ENCODE data around the gene CNIH1.
"Not testable (repeated sequence)": the region's sequence is repeated elsewhere in the genome, so short reads cannot be mapped to it uniquely, and the experiment has no call there.

The CNIH1 gene

DNA sequence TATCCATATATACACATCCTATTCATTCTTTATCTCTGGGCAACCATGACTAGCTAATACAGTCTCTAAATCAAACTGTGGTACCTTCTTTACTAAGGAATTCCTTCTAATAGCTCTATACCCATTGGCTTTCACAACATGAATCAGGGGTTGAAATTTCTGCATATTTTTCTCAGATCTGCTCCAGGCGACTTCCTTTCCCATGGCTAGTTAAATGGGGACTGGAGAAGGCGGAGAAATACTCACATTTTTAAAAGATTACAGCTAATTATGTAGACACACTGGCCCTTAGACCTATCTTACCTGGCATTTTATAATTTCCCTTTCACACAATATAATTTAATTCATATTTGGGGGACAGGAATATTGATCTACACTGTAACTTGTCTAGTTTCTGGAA lies 45.5 kb downstream of the CNIH1 start:
- peaks cover 11% of the 10 kb centered on the region for H3K79me2 ChIP-seq (ENCODE audit: low read length)
- H3K4me2 ChIP-seq (ENCODE audit: low read depth, low read length), result no peak overlapping the region
- H3K36me3 ChIP-seq (replicated peaks; ENCODE audit: insufficient read depth, low read length), result no peaks in the 10 kb centered on the region
- H4K20me1 ChIP-seq (ENCODE audit: insufficient read depth, low read length), result no peaks in the 10 kb centered on the region
- H2AFZ ChIP-seq (ENCODE audit: low read length), result no peak overlapping the region
- no peaks in the 10 kb centered on the region for H3K9me3 ChIP-seq (replicated peaks; ENCODE audit: insufficient read depth, low read length)
- DNase-seq, result no peak
- H3K4me1 ChIP-seq (ENCODE audit: low read length), result no peaks in the 10 kb centered on the region
- H3K4me3 ChIP-seq (ENCODE audit: low read length), result no peak overlapping the region
- no peak overlapping the region for H3K27ac ChIP-seq (ENCODE audit: low read length)
- H3F3A ChIP-seq (ENCODE audit: insufficient read depth, low read length), result no peaks in the 10 kb centered on the region
- no peaks in the 10 kb centered on the region for H3K27me3 ChIP-seq (replicated peaks; ENCODE audit: insufficient read depth, low read length)
- TF ChIP-seq EZH2phosphoT487 (IDR thresholded peaks at IDR 0.05; ENCODE audit: low read length) (no peak), EZH2 (optimal IDR thresholded peaks at IDR 0.05; ENCODE audit: low read depth, low read length) (no peak)
- TF ChIP-seq, protein P1, sequence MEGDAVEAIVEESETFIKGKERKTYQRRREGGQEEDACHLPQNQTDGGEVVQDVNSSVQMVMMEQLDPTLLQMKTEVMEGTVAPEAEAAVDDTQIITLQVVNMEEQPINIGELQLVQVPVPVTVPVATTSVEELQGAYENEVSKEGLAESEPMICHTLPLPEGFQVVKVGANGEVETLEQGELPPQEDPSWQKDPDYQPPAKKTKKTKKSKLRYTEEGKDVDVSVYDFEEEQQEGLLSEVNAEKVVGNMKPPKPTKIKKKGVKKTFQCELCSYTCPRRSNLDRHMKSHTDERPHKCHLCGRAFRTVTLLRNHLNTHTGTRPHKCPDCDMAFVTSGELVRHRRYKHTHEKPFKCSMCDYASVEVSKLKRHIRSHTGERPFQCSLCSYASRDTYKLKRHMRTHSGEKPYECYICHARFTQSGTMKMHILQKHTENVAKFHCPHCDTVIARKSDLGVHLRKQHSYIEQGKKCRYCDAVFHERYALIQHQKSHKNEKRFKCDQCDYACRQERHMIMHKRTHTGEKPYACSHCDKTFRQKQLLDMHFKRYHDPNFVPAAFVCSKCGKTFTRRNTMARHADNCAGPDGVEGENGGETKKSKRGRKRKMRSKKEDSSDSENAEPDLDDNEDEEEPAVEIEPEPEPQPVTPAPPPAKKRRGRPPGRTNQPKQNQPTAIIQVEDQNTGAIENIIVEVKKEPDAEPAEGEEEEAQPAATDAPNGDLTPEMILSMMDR (IDR thresholded peaks at IDR 0.05; ENCODE audit: low read length), result no peak
- H3K9me2 ChIP-seq (replicated peaks; ENCODE audit: insufficient read depth, low read length), result no peaks in the 10 kb centered on the region
- no peak overlapping the region for H3K9ac ChIP-seq (ENCODE audit: low read length)

DNA sequence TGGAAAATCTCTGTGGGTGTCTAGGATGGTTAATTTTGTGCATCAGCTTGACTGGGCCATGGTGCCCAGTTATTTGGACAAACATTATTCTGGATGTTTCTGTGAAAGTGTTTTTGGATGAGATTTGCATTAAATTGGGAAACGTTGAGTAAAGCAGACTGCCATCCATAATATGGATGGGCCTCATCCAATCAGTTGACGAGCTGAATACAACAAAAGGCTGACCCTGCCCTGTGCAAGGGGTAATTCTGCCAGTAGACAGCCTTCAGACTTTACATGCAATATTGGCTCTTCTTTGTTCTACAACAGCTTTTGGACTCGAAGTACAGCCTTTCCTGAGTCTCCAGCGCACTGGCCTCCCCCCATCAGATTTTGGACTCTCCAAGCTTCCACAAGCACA lies 45.9 kb downstream of the CNIH1 start:
- Histone ChIP-seq H3K4me3 (ENCODE audit: low read length) (no peak overlapping the region), H4K20me1 (ENCODE audit: insufficient read depth, low read length) (no peaks in the 10 kb centered on the region), H3K27ac (ENCODE audit: low read length) (no peak overlapping the region), H3K4me2 (ENCODE audit: low read depth, low read length) (no peak overlapping the region), H3K4me1 (ENCODE audit: low read length) (no peaks in the 10 kb centered on the region), H3K9me2 (replicated peaks; ENCODE audit: insufficient read depth, low read length) (no peaks in the 10 kb centered on the region), H3K36me3 (replicated peaks; ENCODE audit: insufficient read depth, low read length) (no peaks in the 10 kb centered on the region), H3K9me3 (replicated peaks; ENCODE audit: insufficient read depth, low read length) (no peaks in the 10 kb centered on the region), H2AFZ (ENCODE audit: low read length) (no peak overlapping the region), H3K9ac (ENCODE audit: low read length) (no peak overlapping the region), H3F3A (ENCODE audit: insufficient read depth, low read length) (no peaks in the 10 kb centered on the region), H3K79me2 (ENCODE audit: low read length) (peaks cover 11% of the 10 kb centered on the region), H3K27me3 (replicated peaks; ENCODE audit: insufficient read depth, low read length) (no peaks in the 10 kb centered on the region)
- TF ChIP-seq, protein P1 (IDR thresholded peaks at IDR 0.05; ENCODE audit: low read length), result no peak
- no peak for TF ChIP-seq EZH2phosphoT487 (IDR thresholded peaks at IDR 0.05; ENCODE audit: low read length)
- no peak for TF ChIP-seq EZH2 (optimal IDR thresholded peaks at IDR 0.05; ENCODE audit: low read depth, low read length)
- no peak for DNase-seq

DNA sequence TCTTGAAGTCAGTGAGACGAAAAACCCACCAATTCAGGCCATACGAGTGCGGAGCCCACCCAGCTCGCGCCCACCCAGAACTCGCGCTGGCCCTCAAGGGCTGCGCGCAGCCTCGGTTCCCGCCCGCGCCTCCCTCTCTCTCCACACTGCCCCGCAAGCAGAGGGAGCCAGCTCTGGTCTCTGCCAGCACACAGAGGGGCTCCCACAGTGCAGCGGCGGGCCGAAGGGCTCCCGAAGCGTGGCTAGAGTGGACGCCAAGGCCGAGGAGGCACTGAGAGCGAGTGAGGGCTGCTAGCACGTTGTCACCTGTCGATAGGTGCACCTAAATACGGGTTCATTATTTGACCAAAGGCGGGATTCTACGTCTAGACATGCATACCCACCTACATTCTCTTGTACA lies 46.6 kb downstream of the CNIH1 start:
- H3K4me2 ChIP-seq (ENCODE audit: low read depth, low read length), result no peak overlapping the region
- no peaks in the 10 kb centered on the region for H3K4me1 ChIP-seq (ENCODE audit: low read length)
- H3K36me3 ChIP-seq (replicated peaks; ENCODE audit: insufficient read depth, low read length), result no peaks in the 10 kb centered on the region
- H3K4me3 ChIP-seq (ENCODE audit: low read length), result no peak overlapping the region
- H3K9me2 ChIP-seq (replicated peaks; ENCODE audit: insufficient read depth, low read length), result no peaks in the 10 kb centered on the region
- H3K9me3 ChIP-seq (replicated peaks; ENCODE audit: insufficient read depth, low read length), result no peaks in the 10 kb centered on the region
- no peak overlapping the region for H3K27ac ChIP-seq (ENCODE audit: low read length)
- no peak overlapping the region for H3K9ac ChIP-seq (ENCODE audit: low read length)
- H3K27me3 ChIP-seq (replicated peaks; ENCODE audit: insufficient read depth, low read length), result no peaks in the 10 kb centered on the region
- no peak for DNase-seq
- H3K79me2 ChIP-seq (ENCODE audit: low read length), result peaks cover 11% of the 10 kb centered on the region
- no peaks in the 10 kb centered on the region for H4K20me1 ChIP-seq (ENCODE audit: insufficient read depth, low read length)
- TF ChIP-seq, protein P1 (IDR thresholded peaks at IDR 0.05; ENCODE audit: low read length), result no peak
- no peak for TF ChIP-seq EZH2phosphoT487 (IDR thresholded peaks at IDR 0.05; ENCODE audit: low read length)
- no peak for TF ChIP-seq EZH2 (optimal IDR thresholded peaks at IDR 0.05; ENCODE audit: low read depth, low read length)
- H3F3A ChIP-seq (ENCODE audit: insufficient read depth, low read length), result no peaks in the 10 kb centered on the region
- H2AFZ ChIP-seq (ENCODE audit: low read length), result no peak overlapping the region

DNA sequence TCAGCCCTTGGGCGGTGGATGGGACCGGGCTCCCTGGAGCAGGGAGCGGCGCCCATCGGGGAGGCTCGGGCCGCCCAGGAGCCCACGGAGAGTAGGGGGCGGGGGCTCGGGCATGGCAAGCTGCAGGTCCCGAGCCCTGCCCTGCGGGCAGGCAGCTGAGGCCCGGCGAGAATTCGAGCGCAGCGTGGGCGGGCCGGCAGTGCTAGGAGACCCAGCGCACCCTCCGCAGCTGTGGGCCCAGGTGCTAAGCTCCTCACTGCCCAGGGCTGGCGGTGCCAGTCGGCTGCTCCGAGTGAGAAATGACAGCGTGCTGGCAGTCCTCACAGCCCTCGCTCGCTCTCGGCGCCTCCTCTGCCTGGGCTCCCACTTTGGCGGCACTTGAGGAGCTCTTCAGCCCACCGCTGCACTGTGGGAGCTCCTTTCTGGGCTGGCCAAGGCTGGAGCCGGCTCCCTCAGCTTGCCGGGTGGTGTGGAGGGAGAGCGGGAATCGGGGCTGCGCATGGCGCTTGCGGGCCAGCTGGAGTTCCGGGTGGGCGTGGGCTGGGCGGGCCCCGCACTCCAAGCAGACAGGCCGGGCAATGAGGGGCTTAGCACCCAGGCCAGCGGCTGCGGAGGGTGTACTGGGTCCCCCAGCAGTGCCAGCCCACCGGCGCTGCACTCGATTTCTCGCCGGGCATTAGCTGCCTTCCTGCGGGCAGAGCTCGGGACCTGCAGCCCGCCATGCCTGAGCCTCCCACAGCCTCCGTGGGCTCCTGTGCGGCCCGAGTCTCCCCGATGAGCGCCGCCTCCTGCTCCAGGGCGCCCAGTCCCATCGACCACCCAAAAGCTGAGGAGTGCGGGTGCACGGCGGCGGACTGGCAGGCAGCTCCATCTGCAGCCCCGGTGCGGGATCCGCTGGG lies 47.9 kb downstream of the CNIH1 start:
- not testable (repeated sequence) for H3K79me2 ChIP-seq (ENCODE audit: low read length); H3K9ac ChIP-seq (ENCODE audit: low read length); H3K4me1 ChIP-seq (ENCODE audit: low read length); H3K4me3 ChIP-seq (ENCODE audit: low read length); H3K9me3 ChIP-seq (replicated peaks; ENCODE audit: insufficient read depth, low read length); H3K27ac ChIP-seq (ENCODE audit: low read length); H3K27me3 ChIP-seq (replicated peaks; ENCODE audit: insufficient read depth, low read length); H3K36me3 ChIP-seq (replicated peaks; ENCODE audit: insufficient read depth, low read length); DNase-seq; H3K9me2 ChIP-seq (replicated peaks; ENCODE audit: insufficient read depth, low read length); H3F3A ChIP-seq (ENCODE audit: insufficient read depth, low read length); H2AFZ ChIP-seq (ENCODE audit: low read length); H3K4me2 ChIP-seq (ENCODE audit: low read depth, low read length); H4K20me1 ChIP-seq (ENCODE audit: insufficient read depth, low read length)

Data from MM.1S (cell line).